Middle frontal gyrus (tissue), 1 donor: ENCODE results near the gene TAOK3.
"Not testable (repeated sequence)": the region's sequence is repeated elsewhere in the genome, so short reads cannot be mapped to it uniquely, and the experiment has no call there.

Experiments used
- DNase-seq: peaks from one replicate; pipeline ENCODE4 v3.0.0-alpha.2; 2015; ENCODE audit warnings: low spot score; ENCODE audit errors: extremely low spot score

Gene TAOK3

GRCh38 chr12:118302053-118302452 lies 70.7 kb downstream of the TAOK3 start:
- DNase-seq, result no peak

- DNase-seq, result peak; percentile 51
These were observed 72.8 kb downstream of the TAOK3 start for GRCh38 chr12:118299791-118300460.

GRCh38 chr12:118297284-118297683 lies 75.4 kb downstream of the TAOK3 start:
- DNase-seq, result no peak

GRCh38 chr12:118292836-118293235 lies 79.9 kb downstream of the TAOK3 start:
- no peak for DNase-seq

GRCh38 chr12:118290130-118290529 lies 82.6 kb downstream of the TAOK3 start:
- DNase-seq, result no peak

GRCh38 chr12:118288174-118288573 lies 84.5 kb downstream of the TAOK3 start:
- DNase-seq, result no peak

- DNase-seq, result no peak
These were observed 85.0 kb downstream of the TAOK3 start for GRCh38 chr12:118287728-118288127.

- no peak for DNase-seq
These were observed 89.9 kb downstream of the TAOK3 start for GRCh38 chr12:118282767-118283166.

- not testable (repeated sequence) for DNase-seq
These were observed 94.4 kb downstream of the TAOK3 start for GRCh38 chr12:118278288-118278687.

- no peak for DNase-seq
These were observed 98.6 kb downstream of the TAOK3 start for GRCh38 chr12:118274066-118274465.

GRCh38 chr12:118271770-118272417 lies 100.8 kb downstream of the TAOK3 start:
- DNase-seq, result no peak

GRCh38 chr12:118271183-118271582 lies 101.5 kb downstream of the TAOK3 start:
- DNase-seq, result no peak

- DNase-seq, result no peak
These were observed 102.9 kb downstream of the TAOK3 start for GRCh38 chr12:118269806-118270205.

GRCh38 chr12:118259079-118259478 lies 113.6 kb downstream of the TAOK3 start:
- no peak for DNase-seq

- DNase-seq, result no peak
These were observed 116.4 kb downstream of the TAOK3 start for GRCh38 chr12:118256352-118256751.

- DNase-seq, result no peak
These were observed 123.2 kb downstream of the TAOK3 start for GRCh38 chr12:118249547-118249946.

- DNase-seq, result not testable (repeated sequence)
These were observed 126.8 kb downstream of the TAOK3 start for GRCh38 chr12:118245886-118246285.

GRCh38 chr12:118238888-118239287 lies 133.8 kb downstream of the TAOK3 start:
- DNase-seq, result no peak

GRCh38 chr12:118237908-118238307 lies 134.8 kb downstream of the TAOK3 start:
- DNase-seq, result no peak

- no peak for DNase-seq
These were observed 135.5 kb downstream of the TAOK3 start for GRCh38 chr12:118237052-118237665.

GRCh38 chr12:118220702-118221101 lies 152.0 kb downstream of the TAOK3 start:
- DNase-seq, result no peak

GRCh38 chr12:118219772-118220171 lies 152.9 kb downstream of the TAOK3 start:
- DNase-seq, result no peak

GRCh38 chr12:118219106-118219505 lies 153.6 kb downstream of the TAOK3 start:
- DNase-seq, result no peak
